Adrenal gland (tissue), 5 donors: ENCODE data around the gene ST6GALNAC6.

ENCODE experiments used
- CTCF ChIP-seq, 6 experiments: fragments of 450-650 bp in 4 of 6; fragments of 200-600 bp in 2 of 6; sonication (generic) in 1 of 6; IDR thresholded peaks; 1 replicate in 5 of 6; 2 replicates in 1 of 6; pipeline versions ENCODE4 v1.5.1 to v1.8.0; 2016 to 2021; ENCODE audit warnings: antibody characterized with exemption in 6 of 6, mild to moderate bottlenecking in 2 of 6, moderate library complexity in 1 of 6
- POLR2A ChIP-seq, 2 donors: fragments of 450-650 bp; IDR thresholded peaks; one replicate each; pipeline ENCODE4 v1.6.1; 2017; ENCODE audit warnings: antibody characterized with exemption in 2 of 2, mild to moderate bottlenecking in 2 of 2, moderate library complexity in 1 of 2
- donor health status: DM: no; HTN: no; CAD: no.

- TF ChIP-seq CTCF (IDR thresholded peaks at IDR 0.05) (no peak), POLR2A (IDR thresholded peaks at IDR 0.05) (no peak)
Measured at GRCh38 chr9:127873886-127874285, 25.5 kb downstream of the ST6GALNAC6 start.
